Measurements from ENCODE around the gene PKIB.

The PKIB gene

DNA sequence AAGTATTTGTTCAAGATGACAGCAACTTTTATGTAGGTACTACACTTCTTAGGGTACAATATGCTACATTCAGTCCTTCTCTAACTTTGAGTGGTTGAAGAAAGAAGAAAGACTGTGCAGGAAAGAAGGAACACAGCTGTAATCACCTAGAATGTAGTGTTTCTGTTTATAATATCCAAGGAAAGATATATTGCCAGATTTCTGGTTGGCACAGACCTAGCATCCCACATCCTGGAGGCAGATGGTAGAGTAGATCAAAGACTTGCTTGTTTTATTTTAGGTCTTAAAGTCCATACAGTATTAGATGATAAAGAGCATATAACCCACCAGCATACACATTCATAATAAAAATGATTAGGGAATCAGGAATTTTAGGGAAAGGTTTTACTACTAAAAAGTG lies 156.1 kb downstream of the PKIB start:
- Histone ChIP-seq H3K4me1 (ENCODE audit: low read length) (no peaks in the 10 kb centered on the region), H3K4me2 (ENCODE audit: low read length) (no peak overlapping the region), H3K9ac (ENCODE audit: low read length) (no peak overlapping the region), H3K36me3 (replicated peaks; ENCODE audit: low read depth, low read length) (no peaks in the 10 kb centered on the region), H3K4me3 (ENCODE audit: low read length) (no peak overlapping the region), H2AFZ (ENCODE audit: low read depth, low read length) (no peak overlapping the region), H3K27me3 (ENCODE audit: low read depth, low read length) (no peaks in the 10 kb centered on the region), H3K27ac (ENCODE audit: low read length) (no peak overlapping the region), H3K9me3 (ENCODE audit: insufficient read depth, low read length) (no peaks in the 10 kb centered on the region), H3K79me2 (ENCODE audit: low read length) (no peaks in the 10 kb centered on the region), H4K20me1 (ENCODE audit: insufficient read depth, low read length) (no peaks in the 10 kb centered on the region)
- no peak for TF ChIP-seq EZH2phosphoT487 (IDR thresholded peaks at IDR 0.05; ENCODE audit: low read depth)
- TF ChIP-seq, protein P1, sequence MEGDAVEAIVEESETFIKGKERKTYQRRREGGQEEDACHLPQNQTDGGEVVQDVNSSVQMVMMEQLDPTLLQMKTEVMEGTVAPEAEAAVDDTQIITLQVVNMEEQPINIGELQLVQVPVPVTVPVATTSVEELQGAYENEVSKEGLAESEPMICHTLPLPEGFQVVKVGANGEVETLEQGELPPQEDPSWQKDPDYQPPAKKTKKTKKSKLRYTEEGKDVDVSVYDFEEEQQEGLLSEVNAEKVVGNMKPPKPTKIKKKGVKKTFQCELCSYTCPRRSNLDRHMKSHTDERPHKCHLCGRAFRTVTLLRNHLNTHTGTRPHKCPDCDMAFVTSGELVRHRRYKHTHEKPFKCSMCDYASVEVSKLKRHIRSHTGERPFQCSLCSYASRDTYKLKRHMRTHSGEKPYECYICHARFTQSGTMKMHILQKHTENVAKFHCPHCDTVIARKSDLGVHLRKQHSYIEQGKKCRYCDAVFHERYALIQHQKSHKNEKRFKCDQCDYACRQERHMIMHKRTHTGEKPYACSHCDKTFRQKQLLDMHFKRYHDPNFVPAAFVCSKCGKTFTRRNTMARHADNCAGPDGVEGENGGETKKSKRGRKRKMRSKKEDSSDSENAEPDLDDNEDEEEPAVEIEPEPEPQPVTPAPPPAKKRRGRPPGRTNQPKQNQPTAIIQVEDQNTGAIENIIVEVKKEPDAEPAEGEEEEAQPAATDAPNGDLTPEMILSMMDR (IDR thresholded peaks at IDR 0.05; ENCODE audit: low read depth, low read length) = no peak

- TF ChIP-seq, protein P1 (IDR thresholded peaks at IDR 0.05; ENCODE audit: low read depth, low read length) = no peak
- TF ChIP-seq EZH2phosphoT487 (IDR thresholded peaks at IDR 0.05; ENCODE audit: low read depth) = no peak
- H3K36me3 ChIP-seq (replicated peaks; ENCODE audit: low read depth, low read length) = no peaks in the 10 kb centered on the region
- H3K9ac ChIP-seq (ENCODE audit: low read length) = no peak overlapping the region
- no peaks in the 10 kb centered on the region for H4K20me1 ChIP-seq (ENCODE audit: insufficient read depth, low read length)
- no peaks in the 10 kb centered on the region for H3K79me2 ChIP-seq (ENCODE audit: low read length)
- H3K4me3 ChIP-seq (ENCODE audit: low read length) = no peak overlapping the region
- no peaks in the 10 kb centered on the region for H3K4me1 ChIP-seq (ENCODE audit: low read length)
- no peaks in the 10 kb centered on the region for H3K27me3 ChIP-seq (ENCODE audit: low read depth, low read length)
- H3K4me2 ChIP-seq (ENCODE audit: low read length) = no peak overlapping the region
- no peak overlapping the region for H3K27ac ChIP-seq (ENCODE audit: low read length)
- H3K9me3 ChIP-seq (ENCODE audit: insufficient read depth, low read length) = no peaks in the 10 kb centered on the region
- no peak overlapping the region for H2AFZ ChIP-seq (ENCODE audit: low read depth, low read length)
Measured at GRCh38 chr6:122770835-122771601, 160.8 kb downstream of the PKIB start.

GRCh38 chr6:122772724-122773415 lies 162.7 kb downstream of the PKIB start:
- TF ChIP-seq, protein P1 (IDR thresholded peaks at IDR 0.05; ENCODE audit: low read depth, low read length) = no peak
- TF ChIP-seq EZH2phosphoT487 (IDR thresholded peaks at IDR 0.05; ENCODE audit: low read depth) = no peak
- no peak overlapping the region for H3K27ac ChIP-seq (ENCODE audit: low read length)

More at GRCh38 chr6:122772724-122773415, 162.7 kb downstream of the PKIB start:
- H3K9ac ChIP-seq (ENCODE audit: low read length) = no peak overlapping the region
- no peaks in the 10 kb centered on the region for H3K36me3 ChIP-seq (replicated peaks; ENCODE audit: low read depth, low read length)
- H3K27me3 ChIP-seq (ENCODE audit: low read depth, low read length) = no peaks in the 10 kb centered on the region
- H2AFZ ChIP-seq (ENCODE audit: low read depth, low read length) = no peak overlapping the region
- no peaks in the 10 kb centered on the region for H3K9me3 ChIP-seq (ENCODE audit: insufficient read depth, low read length)
- no peaks in the 10 kb centered on the region for H4K20me1 ChIP-seq (ENCODE audit: insufficient read depth, low read length)
- no peak overlapping the region for H3K4me2 ChIP-seq (ENCODE audit: low read length)
- H3K79me2 ChIP-seq (ENCODE audit: low read length) = no peaks in the 10 kb centered on the region
- H3K4me1 ChIP-seq (ENCODE audit: low read length) = no peaks in the 10 kb centered on the region
- no peak overlapping the region for H3K4me3 ChIP-seq (ENCODE audit: low read length)
